LNCaP clone FGC (cell line): ENCODE measurements around the gene PPIL6.
"Not testable (repeated sequence)": the region's sequence is repeated elsewhere in the genome, so short reads cannot be mapped to it uniquely, and the experiment has no call there.

Experiments used
- DNase-seq: peaks from one replicate; pipeline ENCODE4 v3.0.0-alpha.2; 2011; ENCODE audit warnings: low read depth
- H3K4me3 ChIP-seq: 2 replicates; pipeline ENCODE4 v1.5.1; 2011; ENCODE audit warnings: mild to moderate bottlenecking, low read depth, low read length, control low read depth
- CTCF ChIP-seq: IDR thresholded peaks from 2 replicates; pipeline ENCODE4 v1.5.1; 2012; ENCODE audit warnings: mild to moderate bottlenecking; ENCODE audit not compliant: control insufficient read depth, insufficient read depth; ENCODE audit errors: extremely low read depth

PPIL6 gene

GRCh38 chr6:109369728-109370127 lies 70.7 kb downstream of the PPIL6 start:
- no peak for TF ChIP-seq CTCF
- no peak overlapping the region for H3K4me3 ChIP-seq
- no peak for DNase-seq

- not testable (repeated sequence) for DNase-seq, H3K4me3 ChIP-seq
Observed at GRCh38 chr6:109364382-109365078, 75.9 kb downstream of the PPIL6 start.

- no peak overlapping the region for H3K4me3 ChIP-seq
- no peak for DNase-seq
- TF ChIP-seq CTCF, result no peak
Observed at GRCh38 chr6:109363753-109364152, 76.7 kb downstream of the PPIL6 start.

DNA sequence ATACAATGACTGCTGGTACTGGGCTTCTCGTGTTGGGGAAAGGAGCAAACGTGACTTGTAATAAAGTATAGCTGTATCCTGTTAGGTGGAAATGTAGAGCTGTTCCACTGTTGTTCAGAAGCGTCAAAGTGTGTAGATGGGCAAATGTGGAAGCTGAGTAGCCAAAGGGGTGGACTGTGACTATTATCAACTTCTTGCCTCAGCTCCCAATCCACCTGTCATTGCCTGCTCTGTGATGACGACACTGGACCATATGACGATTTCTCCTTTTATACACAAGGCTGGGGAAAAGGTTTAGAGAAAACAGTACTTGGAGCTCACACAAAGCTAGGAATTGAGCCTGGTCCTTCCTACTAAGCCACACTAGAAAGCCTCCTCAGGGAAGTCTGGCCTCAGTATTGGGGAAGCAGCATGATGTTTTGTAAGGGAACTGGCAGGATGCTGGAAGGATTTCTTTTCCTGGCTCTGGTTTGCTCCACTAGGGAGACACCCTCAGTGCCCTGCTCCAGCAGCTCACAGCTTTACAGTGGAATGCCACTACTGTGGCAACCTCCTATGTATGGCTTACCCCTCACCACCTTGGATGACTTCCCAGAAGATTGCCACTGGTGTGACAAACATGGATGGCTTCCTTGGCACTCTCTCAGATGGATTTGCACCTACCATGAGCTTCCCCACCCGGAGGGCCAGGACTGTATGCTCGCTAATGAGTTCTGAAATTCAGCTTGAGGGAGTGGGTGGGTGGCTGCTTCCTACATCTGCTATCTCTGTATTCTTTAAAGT lies 78.1 kb downstream of the PPIL6 start:
- TF ChIP-seq CTCF, result no peak
- H3K4me3 ChIP-seq, result no peak overlapping the region
- DNase-seq, result no peak

DNA sequence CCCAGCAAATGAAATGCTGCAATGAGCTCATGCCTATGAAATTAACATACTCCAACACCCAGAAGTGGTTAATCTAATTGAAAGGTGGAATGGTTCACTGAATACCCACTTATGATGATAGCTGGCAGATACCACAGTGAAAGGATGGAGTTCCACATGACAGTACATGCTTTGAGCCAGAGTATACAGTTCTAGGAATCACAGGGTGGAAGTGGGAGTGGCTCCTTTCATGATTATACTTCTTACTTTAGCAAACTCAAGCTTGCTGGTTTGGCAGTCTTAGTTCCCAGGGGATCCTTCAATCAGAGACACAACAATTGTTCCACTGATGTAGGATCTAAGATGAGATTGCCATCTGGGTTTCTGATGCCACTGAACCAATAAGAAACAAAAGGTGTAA lies 79.6 kb downstream of the PPIL6 start:
- DNase-seq, result no peak
- H3K4me3 ChIP-seq, result no peak overlapping the region
- TF ChIP-seq CTCF, result no peak

DNA sequence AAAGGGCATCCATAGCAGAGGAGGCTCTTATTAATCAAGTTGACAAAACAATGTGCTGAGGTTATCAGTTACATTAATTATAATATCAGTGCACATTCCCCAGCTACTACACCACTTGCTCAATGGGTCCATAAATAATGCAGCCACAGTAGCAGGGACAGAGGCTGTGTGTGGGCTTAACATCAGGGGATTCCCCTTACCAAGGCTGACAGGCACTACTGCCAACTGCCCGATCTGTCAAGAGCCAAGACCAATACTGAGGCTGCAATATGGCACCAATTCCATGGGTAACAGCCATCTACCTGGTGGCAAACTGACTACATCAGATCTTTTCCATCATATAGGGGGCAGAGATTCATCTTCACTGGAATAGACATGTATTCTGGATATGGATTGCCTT lies 80.1 kb downstream of the PPIL6 start:
- DNase-seq, result no peak
- H3K4me3 ChIP-seq, result no peak overlapping the region
- TF ChIP-seq CTCF, result no peak

GRCh38 chr6:109359248-109359647 lies 81.2 kb downstream of the PPIL6 start:
- H3K4me3 ChIP-seq, result no peak overlapping the region
- TF ChIP-seq CTCF, result no peak
- DNase-seq, result no peak
